ENCODE measurements around the gene CREB3L4.

The CREB3L4 gene

GRCh38 chr1:153932156-153933131 is 35.3 kb upstream of the CREB3L4 start:
- ChIA-PET CTCF (no interaction called here), POLR2A (interaction anchor here (0.6 to 1.4 kb wide), 2 partner anchors 11 to 38 kb away, joined by 3 to 4 read pairs; no protein-coding TSS in a partner anchor)
- H3K9me3 ChIP-seq (ENCODE audit: control insufficient read depth, insufficient read depth, low read depth, low read length): no peaks in the 10 kb centered on the region
- peaks cover 4 to 72% of the 10 kb centered on the region in 2 experiments; a peak in 2 of 3 replicates for H3K36me3 ChIP-seq (ENCODE audit: control insufficient read depth in 2 of 2, insufficient read depth in 1 of 2, low read length in 2 of 2)
- TF ChIP-seq HIC1 (tag by site-specific recombination; IDR thresholded peaks at IDR 0.05) (peak; percentile 67), ZSCAN5A (tag by site-specific recombination; IDR thresholded peaks at IDR 0.05) (no peak)
- H3K4me3 ChIP-seq (ENCODE audit: low read depth, low read length): no peak overlapping the region
- no peak overlapping the region for H3K27ac ChIP-seq (ENCODE audit: extremely low read depth, low read depth, low read length)
- H3K4me1 ChIP-seq (ENCODE audit: control insufficient read depth, insufficient read depth, low read length): no peaks in the 10 kb centered on the region

GRCh38 chr1:153933430-153933829 is 34.3 kb upstream of the CREB3L4 start:
- no peaks in the 10 kb centered on the region for H3K4me1 ChIP-seq (ENCODE audit: control insufficient read depth, insufficient read depth, low read length)
- H3K27ac ChIP-seq (ENCODE audit: extremely low read depth, low read depth, low read length): no peak overlapping the region
- CTCF ChIA-PET: no interaction called here
- no peaks in the 10 kb centered on the region for H3K9me3 ChIP-seq (ENCODE audit: control insufficient read depth, insufficient read depth, low read depth, low read length)
- no peak overlapping the region for H3K4me3 ChIP-seq (ENCODE audit: low read depth, low read length)
- POLR2A ChIA-PET: interaction anchor here (0.5 to 0.6 kb wide), 2 partner anchors 9 to 39 kb away, joined by 4 read pairs; no protein-coding TSS in a partner anchor
- TF ChIP-seq HOXC10 (CRISPR knock-in tag; IDR thresholded peaks at IDR 0.05) (no peak), ZNF449 (tag by site-specific recombination; IDR thresholded peaks at IDR 0.05) (no peak), RBAK (tag by site-specific recombination; IDR thresholded peaks at IDR 0.05) (no peak), ZNF555 (tag by site-specific recombination; conservative IDR thresholded peaks at IDR 0.05) (no peak)
- H3K36me3 ChIP-seq (ENCODE audit: control insufficient read depth in 2 of 2, insufficient read depth in 1 of 2, low read length in 2 of 2): peaks cover 4 to 78% of the 10 kb centered on the region in 2 experiments; a peak in 2 of 3 replicates

GRCh38 chr1:153933955-153934354 is 33.7 kb upstream of the CREB3L4 start:
- Histone ChIP-seq H3K4me3 (ENCODE audit: low read depth, low read length) (no peak overlapping the region), H3K4me1 (ENCODE audit: control insufficient read depth, insufficient read depth, low read length) (no peaks in the 10 kb centered on the region), H3K9me3 (ENCODE audit: control insufficient read depth, insufficient read depth, low read depth, low read length) (no peaks in the 10 kb centered on the region), H3K27ac (ENCODE audit: extremely low read depth, low read depth, low read length) (no peak overlapping the region), H3K36me3 (ENCODE audit: control insufficient read depth in 2 of 2, insufficient read depth in 1 of 2, low read length in 2 of 2) (peaks cover 4 to 82% of the 10 kb centered on the region in 2 experiments; a peak in 2 of 3 replicates)
- POLR2A ChIA-PET: interaction anchor here (0.5 to 1.4 kb wide), 2 partner anchors 9 to 11 kb away, joined by 4 to 6 read pairs; partner anchors contain the start of gene GATAD2B
- CTCF ChIA-PET: interaction anchor here (0.6 to 1.2 kb wide), 3 partner anchors 11 to 21 kb away, joined by 3 read pairs; no protein-coding TSS in a partner anchor
- TF ChIP-seq ZFP41 (tag by site-specific recombination; IDR thresholded peaks at IDR 0.05; ENCODE audit: borderline replicate concordance) (no peak), ZBTB21 (tag by site-specific recombination; IDR thresholded peaks at IDR 0.05) (no peak), ZNF211 (tag by site-specific recombination; IDR thresholded peaks at IDR 0.05; ENCODE audit: low read depth) (no peak), ZBTB20 (tag by site-specific recombination; IDR thresholded peaks at IDR 0.05) (no peak), ZNF449 (tag by site-specific recombination; IDR thresholded peaks at IDR 0.05) (no peak), ZNF248 (tag by site-specific recombination; IDR thresholded peaks at IDR 0.05) (no peak), PRDM4 (tag by site-specific recombination; IDR thresholded peaks at IDR 0.05) (no peak), ZNF155 (tag by site-specific recombination; IDR thresholded peaks at IDR 0.05) (no peak), ZBTB10 (tag by site-specific recombination; IDR thresholded peaks at IDR 0.05) (no peak), ZNF623 (tag by site-specific recombination; IDR thresholded peaks at IDR 0.05) (no peak), ZNF621 (tag by site-specific recombination; IDR thresholded peaks at IDR 0.05) (no peak)

All from HEK293 (cell line).